ENCODE data around the gene IGFBP5.

Gene IGFBP5

DNA sequence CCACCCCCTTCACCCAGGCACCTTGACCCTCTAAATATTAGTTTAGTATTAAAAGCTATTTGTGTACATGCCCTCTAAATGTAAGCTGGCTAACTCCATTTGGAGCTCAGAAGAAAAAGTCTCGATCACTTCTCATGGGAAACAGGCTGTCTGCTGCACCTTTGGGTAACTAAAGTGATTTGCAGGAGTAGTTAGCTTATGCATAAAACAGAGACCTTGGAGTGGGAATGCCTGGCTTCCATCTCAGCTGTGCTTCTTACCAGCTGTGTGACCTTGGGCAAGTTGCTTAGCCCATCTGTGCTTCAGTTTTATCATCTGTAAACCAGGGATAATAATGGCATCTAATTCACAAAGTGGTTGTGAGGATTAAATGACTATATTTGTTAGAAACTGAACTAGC, 32.2 kb downstream of the IGFBP5 start:
- no peak for DNase-seq

- DNase-seq = no peak
Measured at GRCh38 chr2:216661639-216662375, 33.5 kb downstream of the IGFBP5 start.

DNA sequence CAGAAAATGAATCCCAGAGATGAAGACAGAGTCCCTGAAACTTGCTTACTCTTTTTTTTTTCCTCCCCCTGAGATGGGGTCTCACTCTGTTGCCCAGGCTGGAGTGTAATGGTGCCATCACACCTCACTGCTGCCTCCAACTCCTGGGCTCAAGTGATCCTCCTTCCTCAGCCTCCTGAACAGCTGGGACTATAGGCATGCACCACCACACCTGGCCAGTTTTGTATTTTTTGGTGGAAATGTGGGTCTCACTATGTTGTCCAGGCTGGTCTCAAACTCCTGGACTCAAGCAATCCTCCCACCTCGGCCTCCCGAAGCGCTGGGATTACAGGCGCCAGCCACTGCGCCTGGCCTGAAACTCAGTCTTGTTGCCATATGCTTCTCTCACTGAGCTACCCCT, 34.3 kb downstream of the IGFBP5 start:
- no peak for DNase-seq

- DNase-seq = no peak
Measured at GRCh38 chr2:216660496-216660895, 34.9 kb downstream of the IGFBP5 start.

- no peak for DNase-seq
Measured at GRCh38 chr2:216659276-216659675, 36.1 kb downstream of the IGFBP5 start.

DNA sequence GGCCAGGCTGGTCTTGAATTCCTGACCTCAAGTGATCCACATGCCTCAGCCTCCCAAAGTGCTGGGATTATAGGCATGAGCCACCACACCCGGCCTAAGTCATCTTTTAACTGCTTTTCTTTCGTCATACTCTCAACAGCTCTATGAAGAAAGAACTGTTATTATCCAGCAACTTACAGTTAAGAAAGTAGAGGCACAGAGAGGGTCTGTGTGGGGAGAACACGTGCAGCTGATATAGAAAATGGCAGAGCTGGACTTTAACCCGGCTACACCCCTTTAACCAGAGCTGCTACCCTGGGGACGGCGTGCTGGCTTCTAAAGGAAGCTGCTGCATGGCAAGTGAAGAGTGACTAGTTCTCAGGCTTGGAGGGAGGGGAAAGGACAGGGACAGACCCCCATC, 36.6 kb downstream of the IGFBP5 start:
- no peak for DNase-seq

GRCh38 chr2:216657980-216658379, 37.4 kb downstream of the IGFBP5 start:
- no peak for DNase-seq

DNA sequence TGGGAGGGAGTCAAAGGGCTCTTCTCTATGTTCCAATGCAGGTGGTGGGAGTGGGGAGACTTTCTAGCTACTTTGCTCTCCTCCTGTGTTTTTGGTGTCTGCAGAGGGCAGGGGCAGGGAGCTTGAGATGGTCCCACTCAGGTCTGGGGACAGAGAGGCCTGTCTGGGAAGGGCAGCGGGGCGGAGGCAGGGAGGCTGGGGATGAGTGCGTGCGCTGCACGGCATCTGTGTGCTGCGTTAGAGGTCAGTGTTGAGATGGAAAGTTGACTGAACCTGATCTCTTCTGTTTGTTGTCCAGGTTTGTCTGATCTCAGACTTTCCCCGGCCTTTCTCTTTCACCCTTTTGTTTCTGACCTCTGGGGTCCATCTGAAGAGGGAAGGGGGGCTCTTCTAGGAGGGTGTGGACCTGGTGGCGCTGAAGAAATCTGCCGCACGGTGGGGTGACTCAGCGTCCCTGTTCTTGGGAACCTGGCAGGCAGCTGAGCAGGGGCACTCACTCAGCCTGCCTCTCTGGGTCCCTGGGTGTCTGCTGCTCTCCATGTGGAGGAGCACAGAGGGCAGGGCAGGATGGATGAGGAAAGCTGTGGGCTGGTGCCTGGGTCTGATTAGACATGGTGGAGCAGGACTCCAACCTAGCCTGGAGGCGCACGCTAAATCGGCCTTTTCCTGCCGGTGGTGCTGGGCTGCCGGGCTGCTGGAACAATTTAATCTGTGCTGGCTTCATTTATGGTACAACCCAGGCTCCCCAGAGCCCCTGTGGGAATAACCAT, 38.1 kb downstream of the IGFBP5 start:
- no peak for DNase-seq

DNA sequence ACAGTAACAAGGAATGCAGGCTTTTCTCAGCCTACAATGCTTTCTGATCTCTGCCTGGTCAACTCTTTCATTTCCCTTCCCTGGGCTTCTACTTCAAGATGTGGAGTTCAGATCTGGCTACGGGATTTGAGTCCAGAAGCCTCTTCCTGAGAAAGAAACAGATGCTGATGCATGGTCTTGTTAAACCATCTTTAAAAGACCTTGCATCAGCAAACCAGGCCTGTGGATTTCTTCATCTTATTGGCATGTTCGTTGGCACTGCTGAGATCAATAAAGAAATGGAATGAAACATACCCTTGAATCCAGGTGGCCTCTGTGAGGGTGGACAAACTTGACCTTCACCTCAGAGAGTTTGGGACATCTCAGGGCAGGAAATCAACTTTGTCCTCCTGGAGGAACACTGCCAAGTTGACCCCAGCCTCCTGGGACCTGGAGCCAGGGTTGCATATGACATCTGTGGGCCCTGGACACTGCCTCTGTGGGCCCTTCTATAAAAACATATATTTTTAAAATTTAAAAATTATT, 40.8 kb downstream of the IGFBP5 start:
- no peak for DNase-seq

DNA sequence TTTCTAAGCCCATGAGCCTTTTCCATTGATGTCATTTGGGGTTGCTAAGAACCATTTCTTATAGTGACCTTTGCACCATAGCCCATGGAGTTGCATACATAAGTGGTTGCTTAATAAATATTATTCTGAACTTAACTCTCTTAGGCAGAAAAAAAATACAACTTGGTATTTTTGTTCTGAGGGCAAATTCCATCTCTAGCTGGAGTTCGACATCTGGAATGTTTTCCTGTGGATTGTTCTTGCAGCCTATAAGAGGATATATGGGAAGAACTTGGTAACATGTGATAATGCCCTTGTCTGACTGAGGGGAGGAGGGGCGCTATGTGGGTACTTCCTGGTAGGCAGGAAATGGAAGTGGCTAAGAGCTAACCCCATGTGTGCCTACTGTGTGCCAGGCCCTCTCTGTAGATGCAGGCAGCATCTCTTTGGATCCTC, 41.4 kb downstream of the IGFBP5 start:
- DNase-seq = no peak

DNA sequence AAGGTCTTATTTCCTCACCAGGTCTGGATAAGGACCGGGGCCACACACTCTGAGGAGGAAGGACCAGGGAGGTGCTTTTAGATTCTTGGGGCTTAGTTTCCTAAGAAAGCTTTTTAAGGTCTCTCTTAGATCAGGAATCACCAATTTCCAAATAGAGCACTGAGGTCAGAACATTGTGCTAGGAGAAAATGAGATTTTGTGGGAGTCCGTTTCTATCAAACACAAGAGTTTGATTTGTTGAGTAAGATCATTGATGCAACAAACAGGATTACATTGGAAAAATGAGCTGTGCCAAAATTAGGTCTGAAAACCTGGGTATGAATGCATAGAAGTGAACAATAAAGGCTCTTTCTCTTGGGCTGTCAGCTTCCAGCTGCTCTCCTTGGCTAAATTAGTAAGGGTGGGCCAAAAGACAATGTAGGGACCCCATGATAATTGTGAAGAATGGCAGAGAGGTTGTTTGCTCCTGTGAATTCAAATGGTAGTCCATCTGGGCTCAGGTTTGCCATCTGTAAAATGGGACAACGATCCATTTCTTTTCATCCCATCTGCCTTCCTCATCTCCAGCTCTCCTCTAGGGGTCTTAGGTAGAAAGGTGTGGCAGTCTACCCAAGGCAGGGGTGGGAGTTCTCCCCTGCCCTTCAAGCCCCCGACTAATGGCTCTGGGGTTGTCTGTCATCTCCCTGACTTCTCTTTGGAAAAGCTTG, 42.1 kb downstream of the IGFBP5 start:
- DNase-seq = no peak

DNA sequence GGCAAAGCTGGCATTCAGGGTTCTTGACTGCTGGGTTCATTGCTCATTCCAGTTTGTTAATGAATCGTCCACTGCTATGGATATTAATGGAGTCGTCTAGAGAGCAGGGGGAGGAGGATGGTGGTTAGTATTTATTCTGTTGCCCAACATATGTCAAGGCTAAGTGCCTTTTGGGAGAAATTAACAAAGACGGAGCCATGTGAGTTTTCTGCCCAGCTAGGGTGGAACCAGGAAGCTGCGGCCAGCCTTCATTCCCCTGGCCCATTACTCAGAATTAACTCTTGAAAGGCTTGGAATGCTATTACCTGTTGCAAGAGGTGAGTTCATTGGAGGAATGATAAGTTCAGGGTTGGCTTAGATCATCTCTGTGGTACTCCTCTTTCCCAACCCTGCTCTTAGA, 42.8 kb downstream of the IGFBP5 start:
- DNase-seq = no peak

GRCh38 chr2:216651351-216651881, 43.9 kb downstream of the IGFBP5 start:
- DNase-seq = no peak

DNA sequence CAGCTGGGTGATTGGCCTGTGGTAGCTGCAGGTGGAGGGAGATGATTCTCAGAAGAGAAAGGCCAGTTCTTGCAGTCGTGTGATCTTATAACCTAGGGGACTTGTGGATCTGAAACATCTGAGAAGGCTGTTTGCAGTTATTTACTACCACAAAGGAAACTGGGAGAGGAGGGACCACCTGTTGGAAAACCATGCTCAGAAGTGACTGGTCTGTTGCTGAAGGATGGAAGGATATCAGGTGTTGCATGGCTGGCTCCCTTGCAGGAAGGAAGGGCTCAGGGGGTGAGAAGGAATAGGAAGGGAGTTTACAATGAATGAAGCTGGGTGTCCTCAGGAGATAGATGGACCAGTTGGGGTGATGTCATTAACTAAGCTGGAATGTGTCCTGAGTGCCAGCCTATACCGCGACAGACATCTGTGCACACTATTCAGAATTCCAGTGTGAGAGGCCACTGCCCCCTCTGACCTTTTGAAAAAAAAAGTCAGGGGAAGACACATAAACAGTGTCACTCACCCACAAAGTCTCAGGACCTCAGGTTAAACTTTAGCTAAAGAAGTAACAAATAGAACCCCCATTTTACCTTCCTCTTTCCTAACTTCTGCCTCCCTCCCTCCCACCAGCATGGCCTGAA, 44.6 kb downstream of the IGFBP5 start:
- no peak for DNase-seq

GRCh38 chr2:216649574-216649973, 45.8 kb downstream of the IGFBP5 start:
- DNase-seq = no peak

DNA sequence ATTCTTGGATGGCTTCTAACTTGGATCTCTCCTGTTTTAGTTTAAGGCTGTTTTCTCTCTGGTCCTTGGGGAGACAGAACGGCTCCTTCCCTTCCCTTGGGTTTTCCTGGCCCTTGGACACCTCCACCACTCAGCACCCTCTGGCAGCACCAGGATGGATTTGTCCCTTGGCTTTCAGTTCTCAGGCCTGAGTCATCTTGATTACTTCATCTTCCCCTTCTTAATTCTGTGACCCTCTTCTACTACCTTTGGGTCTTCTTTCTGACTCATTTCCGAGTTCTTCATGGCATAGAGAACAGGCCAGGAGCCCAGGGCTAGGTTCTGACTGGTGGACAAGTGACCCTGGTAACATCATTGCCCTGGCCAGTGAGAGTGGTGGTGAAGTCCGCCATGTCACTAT, 47.2 kb downstream of the IGFBP5 start:
- DNase-seq = no peak

GRCh38 chr2:216646116-216646515, 49.2 kb downstream of the IGFBP5 start:
- no peak for DNase-seq

GRCh38 chr2:216645636-216645950, 49.8 kb downstream of the IGFBP5 start:
- DNase-seq = no peak

DNA sequence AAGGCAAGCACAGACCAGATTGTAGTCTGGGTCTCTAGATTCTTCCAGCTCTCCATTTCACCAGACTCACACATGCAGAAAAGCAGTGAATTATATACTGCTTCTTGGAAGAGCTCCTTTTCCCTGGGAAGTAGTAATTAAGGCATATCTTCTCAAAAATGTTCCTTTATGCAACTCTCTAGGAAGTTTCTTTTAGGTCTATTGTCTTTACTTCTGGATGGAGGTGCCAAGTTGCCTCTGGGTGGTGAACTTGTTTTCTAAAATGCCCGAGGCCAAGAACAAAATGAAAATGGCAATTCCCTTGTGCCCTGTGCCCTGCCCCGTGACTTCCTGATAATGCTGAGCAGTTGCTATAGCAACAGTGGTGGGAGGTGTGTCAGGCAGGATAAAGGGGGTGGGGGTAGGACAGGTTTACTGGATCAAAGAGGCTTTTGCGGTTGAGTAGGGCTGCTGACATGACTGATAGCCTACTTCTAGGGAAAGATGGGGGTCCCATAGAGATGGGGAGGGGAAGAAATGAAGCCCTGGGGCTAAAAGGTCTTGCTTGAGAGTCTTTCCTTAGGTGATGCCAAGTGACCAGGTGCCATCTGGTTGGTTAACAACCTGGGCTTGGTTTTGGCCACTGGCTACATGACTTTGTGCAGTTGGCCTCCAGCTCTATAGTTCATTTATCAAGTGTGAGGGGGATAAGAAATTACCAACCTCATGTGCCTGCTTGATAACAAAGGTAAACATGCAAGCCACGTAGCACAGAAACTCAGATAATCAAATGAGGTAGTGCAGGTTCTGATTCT, 50.3 kb downstream of the IGFBP5 start:
- DNase-seq = no peak

DNA sequence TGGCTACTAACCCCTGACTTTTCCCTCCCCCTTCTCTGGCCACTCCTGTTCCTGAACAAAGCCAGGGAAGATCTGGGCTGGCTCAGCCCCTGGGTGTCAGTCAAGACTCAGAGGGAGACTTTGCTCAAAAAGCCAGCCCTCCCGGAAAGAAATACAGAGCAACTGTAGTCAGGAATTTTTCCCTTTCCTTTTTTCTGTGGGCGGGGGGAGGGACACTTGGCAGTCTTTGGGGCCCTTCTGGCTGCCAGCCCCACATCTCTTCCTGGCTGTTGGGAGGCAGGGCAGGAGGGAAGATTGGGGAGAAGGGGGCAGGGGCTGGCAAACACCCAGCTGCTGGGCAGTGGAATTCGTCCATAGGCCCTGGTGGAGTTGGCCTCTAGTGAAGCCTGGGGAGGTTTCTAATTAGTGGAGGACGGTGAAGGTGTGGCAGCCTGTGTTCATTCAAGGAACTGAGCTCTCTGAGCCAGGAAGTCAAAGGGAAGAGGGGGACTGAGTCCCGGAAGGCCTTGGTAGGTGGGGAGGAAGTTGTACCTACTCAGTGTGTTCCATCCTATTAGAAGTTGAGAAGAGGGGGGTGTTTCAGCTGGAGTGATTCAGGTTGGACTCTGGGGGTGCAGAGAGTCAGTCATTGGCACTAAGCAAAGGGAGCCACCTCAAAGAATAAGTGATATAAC, 51.2 kb downstream of the IGFBP5 start:
- DNase-seq = no peak

DNA sequence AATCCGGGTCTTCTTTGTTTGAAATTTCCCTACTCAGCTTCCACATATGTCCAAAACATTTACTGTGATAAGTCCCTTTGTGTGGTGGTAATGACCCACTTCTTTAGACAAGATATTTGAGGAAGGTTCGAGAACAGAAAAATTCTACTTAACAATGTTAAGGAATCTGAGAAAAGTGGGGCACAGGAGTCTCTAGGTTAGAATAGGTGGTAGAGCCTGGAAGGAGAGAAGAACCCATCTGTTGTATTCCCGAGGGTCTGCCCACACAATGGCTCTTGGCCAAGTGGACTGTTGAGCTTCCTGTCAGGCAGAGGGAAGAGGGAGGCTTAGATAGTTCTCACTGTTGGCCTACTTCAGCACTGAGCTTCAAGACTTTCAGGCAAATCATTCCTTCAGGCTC, 57.9 kb downstream of the IGFBP5 start:
- DNase-seq = no peak

Data from activated naive CD4-positive, alpha-beta T cell treated with anti-CD3 and anti-CD28 coated beads, Interleukin-2, amount 50 U/mL, for 16 hours (primary cell).